Keratinocyte (primary cell): ENCODE measurements around the gene TGM4. TPM values are rescaled to one million over a fixed set of nuclear protein-coding genes. Genes with fewer than 3 reads are reported as not detected.

Experiments used
- DNase-seq: peaks from one replicate; pipeline ENCODE4 v3.0.0-alpha.2; 2011; ENCODE audit warnings: low read depth, missing footprints, low spot score
- FAIRE-seq: peaks from 2 replicates; lab custom pipeline; 2011; peaks lifted over from hg19 to GRCh38; lab: Jason Lieb, UNC
- H2AFZ ChIP-seq: 2 replicates; pipeline ENCODE4 v1.6.0; 2012; ENCODE audit warnings: low read length, control low read depth, inconsistent platforms; ENCODE audit not compliant: control insufficient read depth
- H3K27ac ChIP-seq: 2 replicates; pipeline ENCODE4 v1.5.1; 2011; ENCODE audit warnings: low read length; ENCODE audit not compliant: control insufficient read depth, insufficient read depth
- H3K27me3 ChIP-seq: 3 replicates; pipeline ENCODE4 v1.6.0; 2011; ENCODE audit warnings: low read length; ENCODE audit not compliant: control insufficient read depth, insufficient read depth; ENCODE audit errors: extremely low read depth
- H3K36me3 ChIP-seq, 2 experiments: 2 replicates in 1 of 2; 3 replicates in 1 of 2; pipeline ENCODE4 v1.5.1; 2011; ENCODE audit warnings: low read length in 2 of 2, mild to moderate bottlenecking in 1 of 2; ENCODE audit not compliant: control insufficient read depth in 2 of 2, insufficient read depth in 2 of 2; ENCODE audit errors: extremely low read depth in 1 of 2
- H3K4me1 ChIP-seq: 3 replicates; pipeline ENCODE4 v1.5.1; 2011; ENCODE audit warnings: low read length; ENCODE audit not compliant: control insufficient read depth, insufficient read depth; ENCODE audit errors: extremely low read depth
- H3K4me2 ChIP-seq: 3 replicates; pipeline ENCODE4 v1.6.0; 2011; ENCODE audit warnings: low read depth, low read length; ENCODE audit not compliant: control insufficient read depth, insufficient read depth; ENCODE audit errors: extremely low read depth
- H3K4me3 ChIP-seq, 3 experiments: fragments of 200-600 bp in 1 of 3; sonication (generic) in 1 of 3; 2 replicates in 2 of 3; 3 replicates in 1 of 3; pipeline ENCODE4 v1.5.1; 2011 to 2016; ENCODE audit warnings: low read length in 3 of 3, mild to moderate bottlenecking in 3 of 3, control low read depth in 2 of 3, inconsistent platforms in 1 of 3, low read depth in 1 of 3, mixed read lengths in 1 of 3, mixed run types in 1 of 3, moderate library complexity in 1 of 3; ENCODE audit not compliant: control insufficient read depth in 2 of 3, insufficient read depth in 2 of 3; ENCODE audit errors: extremely low read depth in 1 of 3
- H3K79me2 ChIP-seq: 2 replicates; pipeline ENCODE4 v1.6.0; 2012; ENCODE audit warnings: low read length; ENCODE audit not compliant: control insufficient read depth, insufficient read depth
- H3K9ac ChIP-seq: 3 replicates; pipeline ENCODE4 v1.6.0; 2011; ENCODE audit warnings: low read length; ENCODE audit not compliant: control insufficient read depth, insufficient read depth; ENCODE audit errors: extremely low read depth
- H3K9me1 ChIP-seq: 3 replicates; pipeline ENCODE4 v1.6.0; 2011; ENCODE audit warnings: low read length; ENCODE audit not compliant: control insufficient read depth, insufficient read depth; ENCODE audit errors: extremely low read depth
- H3K9me3 ChIP-seq: 2 replicates; pipeline ENCODE4 v1.5.1; 2012; ENCODE audit warnings: low read depth, low read length; ENCODE audit not compliant: control insufficient read depth
- H4K20me1 ChIP-seq: 3 replicates; pipeline ENCODE4 v1.6.0; 2011; ENCODE audit warnings: low read length; ENCODE audit not compliant: control insufficient read depth, insufficient read depth; ENCODE audit errors: extremely low read depth
- CTCF ChIP-seq, 3 experiments: IDR thresholded peaks in 1 of 3; conservative IDR thresholded peaks in 1 of 3; optimal IDR thresholded peaks in 1 of 3; 2 replicates in 2 of 3; 3 replicates in 1 of 3; pipeline versions ENCODE3 to v1.5.1; 2011; ENCODE audit warnings: low read length in 3 of 3, mild to moderate bottlenecking in 3 of 3, moderate library complexity in 2 of 3, control low read depth in 1 of 3, inconsistent platforms in 1 of 3; ENCODE audit not compliant: insufficient read depth in 2 of 3; ENCODE audit errors: extremely low read depth in 1 of 3
- EZH2 ChIP-seq: IDR thresholded peaks from one replicate; pipeline ENCODE4 v1.6.1; 2012; ENCODE audit warnings: inconsistent platforms, mild to moderate bottlenecking, low read length, moderate library complexity
- dilution Hi-C: fragments of 300-500 bp; cut with MboI; formaldehyde crosslinking; loops from one replicate; pipeline ENCODE4 v1.7.0; 2020; ENCODE audit warnings: low sequenced_read_pairs; ENCODE audit not compliant: extremely low pct_ligation_motif_present
- polyA plus RNA-seq, 5 experiments: library from polyadenylated mRNA; depleted of rRNA in 3 of 5; stranded (reverse) in 3 of 5; stranded (forward) in 1 of 5; unstranded in 1 of 5; fragments of >200 nt; gene quantifications; 1 replicate in 1 of 5; 2 replicates in 3 of 5; 3 replicates in 1 of 5; pipeline versions ENCODE4 v1.2.1 to v1.2.3, GENCODE V29; 2011 to 2012; ENCODE audit warnings: missing spikeins in 2 of 5, low read depth in 1 of 5, low replicate concordance in 1 of 5

TGM4 gene
- polyA plus RNA-seq, 1 donor (not counting 4 experiments of a cell fraction or from before 2014, with no cell fraction given): 1.3 TPM

GRCh38 chr3:44906997-44907396 lies 32.6 kb downstream of the TGM4 start:
- Histone ChIP-seq H3K27ac (peak overlapping the region; percentile 39), H3K4me2 (no peak overlapping the region), H3K4me3 (no peak overlapping the region), H3K4me1 (peaks cover 14% of the 10 kb centered on the region), H3K9me1 (no peaks in the 10 kb centered on the region), H3K9ac (no peak overlapping the region), H3K27me3 (no peaks in the 10 kb centered on the region), H4K20me1 (no peaks in the 10 kb centered on the region), H3K9me3 (peaks cover 4% of the 10 kb centered on the region), H3K36me3 (no peaks in the 10 kb centered on the region), H2AFZ (no peak overlapping the region), H3K79me2 (no peaks in the 10 kb centered on the region)
- dilution Hi-C loops: no loop called here
- TF ChIP-seq CTCF (optimal IDR thresholded peaks at IDR 0.05 in 1 of 3, IDR thresholded peaks at IDR 0.05 in 1 of 3, conservative IDR thresholded peaks at IDR 0.05 in 1 of 3; ENCODE audit: extremely low read depth in 1 of 3, insufficient read depth in 2 of 3, low read length in 3 of 3): no peak
- TF ChIP-seq EZH2: no peak
- FAIRE-seq (peak; percentile 98), DNase-seq (no peak)

DNA sequence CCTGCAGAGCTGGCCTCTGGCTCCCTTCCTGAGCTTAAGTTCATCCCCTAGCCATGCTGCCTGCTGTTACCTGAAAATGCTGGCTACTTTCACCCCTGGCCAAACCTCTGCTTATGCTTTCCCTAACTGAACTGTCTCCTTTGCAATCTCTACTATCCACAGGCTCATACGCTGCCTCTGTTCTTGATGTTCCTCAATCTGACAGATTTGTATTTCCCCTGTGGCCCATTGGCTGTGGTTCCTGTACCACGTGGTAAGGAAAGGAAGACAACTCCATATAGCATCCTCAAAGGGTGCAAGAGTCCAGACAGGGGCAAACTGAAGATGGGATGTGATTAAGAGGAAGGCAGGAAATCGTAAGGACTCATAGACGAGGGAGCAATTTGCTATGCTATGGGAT lies 33.2 kb downstream of the TGM4 start:
- FAIRE-seq (no peak), DNase-seq (no peak)
- Histone ChIP-seq H3K4me2 (no peak overlapping the region), H3K4me3 (no peak overlapping the region), H3K9ac (peak overlapping the region; percentile 3), H3K27me3 (no peaks in the 10 kb centered on the region), H3K4me1 (peaks cover 14% of the 10 kb centered on the region), H3K36me3 (no peaks in the 10 kb centered on the region), H3K79me2 (no peaks in the 10 kb centered on the region), H3K9me1 (no peaks in the 10 kb centered on the region), H3K27ac (no peak overlapping the region), H2AFZ (no peak overlapping the region), H4K20me1 (no peaks in the 10 kb centered on the region), H3K9me3 (peaks cover 4% of the 10 kb centered on the region)
- TF ChIP-seq EZH2 (no peak), CTCF (optimal IDR thresholded peaks at IDR 0.05 in 1 of 3, IDR thresholded peaks at IDR 0.05 in 1 of 3, conservative IDR thresholded peaks at IDR 0.05 in 1 of 3; ENCODE audit: extremely low read depth in 1 of 3, insufficient read depth in 2 of 3, low read length in 3 of 3) (no peak)
- dilution Hi-C loops: no loop called here
